Keratinocyte (primary cell): ENCODE results near the gene HSP90AB1.

ENCODE experiments used
- EZH2 ChIP-seq: IDR thresholded peaks from one replicate; pipeline ENCODE4 v1.6.1; 2012; ENCODE audit warnings: inconsistent platforms, mild to moderate bottlenecking, low read length, moderate library complexity
- TF ChIP-seq, protein P1 (sequence below), 3 experiments: IDR thresholded peaks in 1 of 3; conservative IDR thresholded peaks in 1 of 3; optimal IDR thresholded peaks in 1 of 3; 2 replicates in 2 of 3; 3 replicates in 1 of 3; pipeline versions ENCODE3 to v1.5.1; 2011; ENCODE audit warnings: low read length in 3 of 3, mild to moderate bottlenecking in 3 of 3, moderate library complexity in 2 of 3, control low read depth in 1 of 3, inconsistent platforms in 1 of 3; ENCODE audit not compliant: insufficient read depth in 2 of 3; ENCODE audit errors: extremely low read depth in 1 of 3

DNA sequence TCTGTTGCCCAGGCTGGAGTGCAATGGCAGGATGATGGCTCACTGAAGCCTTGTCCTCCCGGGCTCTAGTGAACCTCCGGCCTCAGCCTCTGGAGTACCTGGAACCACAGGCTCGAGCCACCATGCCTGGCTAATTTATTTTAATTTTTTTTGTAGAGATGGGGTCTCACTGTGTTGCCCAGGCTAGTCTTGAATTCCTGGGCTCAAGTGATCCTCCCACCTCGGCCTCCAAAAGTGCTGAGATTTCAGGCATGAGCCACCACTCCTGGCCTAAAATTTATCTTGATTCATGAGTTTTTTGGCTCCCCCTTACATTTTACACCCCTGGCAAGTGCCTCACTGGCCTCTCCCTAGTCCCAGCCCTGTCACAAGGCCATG is 26.0 kb upstream of the HSP90AB1 start:
- TF ChIP-seq, protein P1, sequence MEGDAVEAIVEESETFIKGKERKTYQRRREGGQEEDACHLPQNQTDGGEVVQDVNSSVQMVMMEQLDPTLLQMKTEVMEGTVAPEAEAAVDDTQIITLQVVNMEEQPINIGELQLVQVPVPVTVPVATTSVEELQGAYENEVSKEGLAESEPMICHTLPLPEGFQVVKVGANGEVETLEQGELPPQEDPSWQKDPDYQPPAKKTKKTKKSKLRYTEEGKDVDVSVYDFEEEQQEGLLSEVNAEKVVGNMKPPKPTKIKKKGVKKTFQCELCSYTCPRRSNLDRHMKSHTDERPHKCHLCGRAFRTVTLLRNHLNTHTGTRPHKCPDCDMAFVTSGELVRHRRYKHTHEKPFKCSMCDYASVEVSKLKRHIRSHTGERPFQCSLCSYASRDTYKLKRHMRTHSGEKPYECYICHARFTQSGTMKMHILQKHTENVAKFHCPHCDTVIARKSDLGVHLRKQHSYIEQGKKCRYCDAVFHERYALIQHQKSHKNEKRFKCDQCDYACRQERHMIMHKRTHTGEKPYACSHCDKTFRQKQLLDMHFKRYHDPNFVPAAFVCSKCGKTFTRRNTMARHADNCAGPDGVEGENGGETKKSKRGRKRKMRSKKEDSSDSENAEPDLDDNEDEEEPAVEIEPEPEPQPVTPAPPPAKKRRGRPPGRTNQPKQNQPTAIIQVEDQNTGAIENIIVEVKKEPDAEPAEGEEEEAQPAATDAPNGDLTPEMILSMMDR (optimal IDR thresholded peaks at IDR 0.05 in 1 of 3, IDR thresholded peaks at IDR 0.05 in 1 of 3, conservative IDR thresholded peaks at IDR 0.05 in 1 of 3; ENCODE audit: extremely low read depth in 1 of 3, insufficient read depth in 2 of 3, low read length in 3 of 3), result no peak
- no peak for TF ChIP-seq EZH2
